Cardiac septum (tissue), 1 donor: ENCODE results near the gene ADGRG1. TPM values are rescaled to one million over a fixed set of nuclear protein-coding genes. Genes with fewer than 3 reads are reported as not detected.
A peak's percentile ranks its signal among the peaks of the same experiment; 100 is the strongest.

Source experiments
- DNase-seq: peaks from one replicate; pipeline ENCODE4 v3.0.0-alpha.2; 2020; ENCODE audit warnings: low spot score
- intact Hi-C: fragments of 100-400 bp; cut with DNase I; formaldehyde crosslinking; loops from one replicate; pipeline ENCODE4 v1.14.0; 2022
- total RNA-seq: library from RNA; stranded (reverse); fragmentation: NEBNext Ultra II Directional; extraction: Animal tissue kit (Norgen Biotek cat#: 25700); gene quantifications from one replicate; pipeline ENCODE4 v1.2.1, GENCODE V29; 2021
- donor health status: DM: no; HTN: no; CAD: no.

The ADGRG1 gene
- total RNA-seq, 1 donor from 2014 or later, result 15.9 TPM

DNA sequence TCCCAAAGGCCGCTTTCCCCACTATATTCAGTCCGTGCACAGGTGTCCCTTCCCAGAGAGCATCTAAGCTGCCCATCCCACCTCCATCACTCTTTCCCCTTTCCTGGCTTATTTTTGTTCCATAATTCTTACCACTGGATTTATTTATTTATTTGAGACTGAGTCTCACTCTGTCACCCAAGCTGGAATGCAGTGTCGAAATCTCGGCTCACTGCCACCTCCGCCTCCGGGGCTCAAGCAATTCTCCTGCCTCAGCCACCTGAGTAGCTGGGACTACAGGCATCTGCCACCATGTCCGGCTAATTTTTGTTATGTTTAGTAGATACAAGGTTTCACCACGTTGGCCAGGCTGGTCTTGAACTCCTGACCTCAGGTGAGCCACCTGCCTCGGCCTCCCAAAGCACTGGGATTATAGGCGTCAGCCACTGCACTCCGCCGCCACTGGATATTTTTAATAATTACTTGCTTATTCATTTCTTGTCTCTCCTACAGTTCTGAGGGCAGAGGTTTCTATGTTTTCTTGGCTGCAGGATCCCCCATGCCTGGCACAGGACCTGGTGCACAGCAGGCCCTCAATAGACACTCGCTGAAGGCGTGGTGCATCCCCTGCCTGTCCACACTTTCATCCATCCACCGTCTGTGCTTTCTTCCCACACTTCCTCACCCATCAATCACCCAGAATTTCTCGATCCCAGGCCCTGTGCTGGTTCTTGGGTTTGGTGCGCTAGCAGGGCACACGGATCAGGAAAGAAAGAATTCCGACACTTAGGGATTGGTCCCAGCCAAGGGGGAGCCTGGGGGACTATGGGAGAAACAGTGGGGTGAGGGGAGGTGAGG is 9.9 kb upstream of the ADGRG1 start:
- DNase-seq, result peak; percentile 66
- intact Hi-C loops, result no loop called here

DNA sequence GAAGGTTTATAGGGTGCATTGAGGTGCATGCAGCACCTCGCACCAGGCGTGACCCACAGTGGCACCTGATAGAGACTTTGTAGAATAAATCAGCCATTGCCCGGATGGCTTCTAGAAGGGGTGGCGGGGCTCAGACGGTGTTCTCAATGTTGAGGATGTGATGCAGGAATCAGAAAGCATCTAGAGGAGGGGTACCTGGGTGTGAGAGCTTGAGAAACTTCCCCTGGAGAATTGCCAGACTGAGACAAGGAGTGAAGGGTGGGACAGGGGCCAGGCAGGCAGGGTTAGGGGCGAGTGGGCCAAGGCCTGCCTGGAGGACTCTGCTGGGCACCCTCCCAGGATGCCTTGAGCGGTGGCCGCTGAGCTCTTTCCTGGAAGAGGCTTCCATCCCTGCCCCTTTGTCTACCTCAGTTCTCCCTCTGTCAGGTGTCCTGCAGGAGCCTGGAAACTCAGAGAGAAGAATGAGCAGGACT is 9.3 kb upstream of the ADGRG1 start:
- peak; percentile 43 for DNase-seq
- intact Hi-C loops, result no loop called here

DNA sequence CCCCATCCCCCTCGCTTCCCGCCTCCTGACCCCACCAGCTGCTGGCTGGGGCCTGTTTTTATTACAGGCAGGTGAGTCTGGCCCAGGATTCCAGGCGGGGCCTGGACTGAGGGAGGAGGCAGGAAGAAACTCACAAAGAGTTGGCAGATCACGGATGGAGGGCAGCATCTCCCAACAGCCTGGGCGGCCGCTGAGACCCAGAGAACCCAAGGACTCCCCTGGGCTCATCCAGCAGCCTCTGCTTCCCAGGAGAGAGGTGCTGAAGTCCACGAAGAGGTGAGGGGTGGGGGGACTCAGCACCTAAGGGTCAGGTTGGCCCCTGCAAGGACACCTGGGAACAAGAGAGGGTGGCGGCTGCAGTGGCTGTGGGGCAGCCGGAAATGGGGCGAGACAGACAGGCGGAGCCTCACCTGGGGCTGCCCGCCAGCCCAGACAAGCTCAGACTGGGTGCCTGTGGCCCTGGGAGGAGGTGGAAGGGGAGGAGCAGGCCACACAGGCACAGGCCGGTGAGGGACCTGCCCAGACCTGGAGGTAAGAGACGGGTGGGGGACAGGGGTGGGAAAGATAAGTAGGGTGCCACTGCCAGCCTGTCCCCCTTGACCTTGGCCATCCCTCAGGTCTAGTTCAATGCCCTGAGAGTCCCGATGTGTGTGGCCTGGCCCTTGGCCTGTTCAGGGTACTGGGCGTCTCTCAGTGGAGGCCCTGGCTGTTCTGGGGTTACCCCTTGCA is 8.7 kb upstream of the ADGRG1 start:
- intact Hi-C loops, result no loop called here
- peak; percentile 53 for DNase-seq

DNA sequence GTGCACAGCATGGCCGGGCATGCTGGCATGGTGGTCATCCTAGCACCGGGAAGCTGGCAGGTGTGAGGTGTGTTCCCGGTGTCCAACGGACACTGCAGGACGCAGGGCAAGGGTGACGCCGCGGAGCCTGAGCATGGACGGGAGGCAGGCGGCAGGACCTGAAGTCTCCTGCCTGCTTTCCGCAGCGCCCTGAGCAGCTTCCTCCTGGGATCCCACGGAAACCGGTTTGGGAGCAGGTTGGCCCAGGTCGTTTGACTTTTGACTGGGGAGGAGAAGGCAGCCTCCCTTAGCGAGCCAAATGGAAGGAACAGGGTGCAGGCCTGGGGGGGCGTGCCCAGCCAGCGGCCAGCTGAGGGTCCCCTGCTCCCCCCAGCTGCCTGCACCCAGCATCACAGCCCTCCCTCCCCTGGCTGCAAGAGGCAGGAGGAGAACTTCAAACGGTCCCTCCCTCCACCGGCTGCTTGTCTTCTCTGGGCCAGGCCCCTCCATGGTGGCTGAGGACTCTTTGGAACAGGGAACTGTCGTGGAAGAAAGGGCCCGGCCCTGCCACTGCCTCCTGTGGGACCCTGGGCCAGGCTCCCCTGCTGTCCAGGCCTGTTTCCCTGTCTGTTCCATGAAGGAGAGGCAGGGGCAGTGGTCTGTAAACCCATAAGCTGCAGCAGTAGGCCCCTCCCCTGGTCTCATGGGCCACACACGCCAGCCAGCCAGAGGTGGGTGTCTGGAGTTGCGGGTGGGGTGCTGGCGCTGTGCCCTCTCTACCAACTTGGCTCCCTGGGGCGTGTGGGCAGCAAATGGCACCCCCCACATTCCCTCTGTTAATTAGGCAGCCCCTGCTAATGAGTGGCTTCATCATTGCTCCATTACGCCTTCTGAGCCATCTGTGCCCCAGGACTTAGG is 7.8 kb upstream of the ADGRG1 start:
- DNase-seq, result peak; percentile 63
- intact Hi-C loops, result no loop called here

DNA sequence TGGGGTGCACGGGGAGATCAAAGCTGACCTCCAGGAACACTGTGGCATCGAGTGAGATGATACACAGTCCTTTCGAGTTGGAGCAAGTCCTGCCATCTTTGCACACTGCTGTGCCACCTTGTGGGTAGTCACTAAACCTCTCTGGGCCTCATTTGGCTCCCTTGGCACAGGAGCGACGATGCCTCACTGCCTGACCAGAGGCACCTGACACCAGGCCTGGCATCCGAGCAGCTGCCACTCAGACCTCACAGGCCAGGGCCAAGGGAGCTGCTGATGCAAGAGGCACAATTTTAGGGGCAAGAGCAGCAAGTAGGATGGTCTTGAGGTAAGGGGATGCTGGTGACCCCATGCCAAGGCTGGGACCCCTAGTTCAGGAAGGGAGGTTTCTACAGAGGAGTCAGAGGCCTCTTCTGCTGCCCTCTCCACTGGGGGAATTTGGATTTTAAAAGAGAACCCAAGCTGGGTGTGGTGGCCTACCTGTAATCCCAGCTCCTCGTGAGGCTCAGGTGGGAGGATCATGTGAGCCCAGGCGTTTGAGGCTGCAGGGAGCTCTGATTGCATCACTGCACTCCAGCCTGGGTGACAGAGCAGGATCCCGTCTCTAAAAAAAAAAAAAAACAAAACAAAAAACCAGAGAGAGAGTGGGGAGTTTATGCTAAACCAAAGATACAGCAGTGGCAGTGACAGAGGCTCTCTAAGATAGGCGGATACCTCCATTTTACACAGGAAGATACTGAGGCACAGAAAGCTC is 6.7 kb upstream of the ADGRG1 start:
- peak; percentile 50 for DNase-seq
- intact Hi-C loops, result no loop called here

DNA sequence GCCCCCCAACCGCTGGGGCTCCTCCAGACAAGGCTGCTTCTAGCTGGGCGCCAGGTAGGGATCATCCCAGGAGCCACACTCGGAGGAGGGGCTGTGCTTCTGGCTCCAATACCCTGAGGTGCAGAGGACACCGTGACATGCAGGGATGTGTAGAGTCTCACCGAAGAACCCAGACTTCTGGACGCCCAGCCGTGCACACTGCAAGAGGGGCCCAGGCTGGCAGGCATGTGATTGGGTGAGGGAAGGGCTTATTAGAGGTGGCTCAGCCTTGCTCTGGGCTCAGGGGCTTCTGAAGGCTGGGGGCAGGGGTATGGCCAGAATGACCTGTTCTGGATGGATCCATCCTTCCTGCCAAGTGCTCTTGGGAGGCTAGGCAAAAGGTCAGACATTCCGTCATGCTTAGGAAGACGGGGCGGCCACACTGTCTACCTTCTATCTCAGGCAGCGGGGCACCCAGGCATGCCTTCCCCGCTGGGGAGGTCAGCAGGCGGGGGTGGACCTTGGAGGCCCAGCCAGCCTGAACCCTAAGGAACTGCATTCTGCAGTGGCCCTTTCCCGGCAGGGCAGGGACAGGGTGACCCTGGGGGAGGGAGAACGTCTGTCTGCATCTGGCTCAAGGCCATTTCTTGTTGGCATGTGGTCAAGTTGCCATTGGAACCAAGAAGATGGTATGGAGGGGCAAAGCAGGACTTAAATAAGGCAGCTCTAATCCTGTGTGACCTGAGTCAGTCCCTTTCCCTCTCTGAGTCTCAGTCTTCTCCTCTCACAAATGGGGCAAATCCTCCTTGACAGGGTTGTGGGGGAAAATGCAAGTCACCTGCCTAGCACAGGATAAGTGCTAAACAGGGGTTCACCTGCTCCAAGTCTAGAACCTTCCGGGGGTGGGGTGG is 5.8 kb upstream of the ADGRG1 start:
- intact Hi-C loops, result no loop called here
- no peak for DNase-seq

DNA sequence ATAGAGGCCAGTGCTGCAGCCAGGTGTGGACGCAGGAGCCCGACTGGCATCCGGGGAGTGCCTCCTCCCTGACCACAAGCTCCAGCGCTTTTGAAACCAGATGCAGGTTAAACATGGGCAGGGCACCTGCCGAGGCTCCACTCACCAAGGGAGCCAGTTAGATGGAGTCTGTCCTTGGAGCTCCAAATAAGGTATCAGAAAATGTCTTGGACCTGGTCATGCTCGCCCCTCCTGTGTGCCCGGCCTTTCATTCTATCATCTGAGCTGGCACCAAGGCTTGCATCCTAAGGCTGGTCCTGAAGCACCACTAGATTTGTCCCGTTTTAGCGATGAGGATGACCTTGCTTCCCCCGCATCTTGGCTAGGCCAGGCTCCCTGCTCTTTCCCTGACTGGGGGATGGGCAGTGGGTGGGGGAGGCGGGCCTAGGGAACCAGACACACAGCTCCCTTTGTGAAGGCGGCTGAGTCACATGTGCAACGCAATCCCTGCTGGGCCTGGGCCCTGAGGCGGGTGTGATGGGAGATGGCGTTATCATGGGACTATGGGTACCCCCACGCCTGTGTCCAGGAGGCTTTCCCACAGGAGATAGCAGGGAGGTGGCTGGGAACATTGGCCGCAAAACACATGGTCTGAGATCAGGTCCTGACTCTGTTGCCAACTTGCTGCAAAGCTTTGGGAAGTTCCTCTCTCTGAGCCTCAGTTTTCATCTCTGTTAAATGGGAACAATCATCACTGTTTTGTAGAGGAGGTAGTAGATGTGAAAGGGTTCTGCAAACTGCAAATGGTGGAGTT is 5.0 kb upstream of the ADGRG1 start:
- intact Hi-C loops, result no loop called here
- no peak for DNase-seq

DNA sequence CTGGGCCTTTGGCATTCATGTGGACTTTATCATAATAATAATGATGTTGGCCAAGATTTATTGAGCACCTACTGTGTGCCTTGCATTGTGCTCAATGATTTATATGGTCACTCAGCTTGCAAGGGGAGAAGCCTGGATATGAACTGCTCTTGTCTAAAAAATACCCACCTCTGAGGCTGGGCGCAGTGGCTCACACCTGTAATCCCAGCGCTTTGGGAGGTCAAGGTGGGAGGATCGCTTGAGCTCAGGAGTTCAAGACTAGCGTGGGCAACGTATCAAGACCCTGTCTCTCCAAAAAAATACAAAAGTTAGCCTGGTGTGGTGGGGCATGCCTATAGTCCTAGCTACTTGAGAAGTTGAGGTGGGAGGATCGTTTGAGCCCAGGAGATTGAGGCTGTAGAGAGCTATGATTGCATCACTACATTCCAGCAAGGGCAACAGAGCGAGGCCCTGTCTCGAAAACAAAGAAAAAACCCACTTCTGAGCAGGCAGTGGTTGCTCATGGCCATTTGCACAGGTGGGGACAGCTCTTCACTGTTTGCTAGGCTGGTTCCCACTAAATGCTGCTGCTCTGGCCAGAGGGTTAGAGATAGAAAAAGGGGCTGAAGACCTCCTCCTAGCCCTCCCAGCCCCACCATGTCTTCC is 4.3 kb upstream of the ADGRG1 start:
- DNase-seq, result no peak
- intact Hi-C loops, result no loop called here

DNA sequence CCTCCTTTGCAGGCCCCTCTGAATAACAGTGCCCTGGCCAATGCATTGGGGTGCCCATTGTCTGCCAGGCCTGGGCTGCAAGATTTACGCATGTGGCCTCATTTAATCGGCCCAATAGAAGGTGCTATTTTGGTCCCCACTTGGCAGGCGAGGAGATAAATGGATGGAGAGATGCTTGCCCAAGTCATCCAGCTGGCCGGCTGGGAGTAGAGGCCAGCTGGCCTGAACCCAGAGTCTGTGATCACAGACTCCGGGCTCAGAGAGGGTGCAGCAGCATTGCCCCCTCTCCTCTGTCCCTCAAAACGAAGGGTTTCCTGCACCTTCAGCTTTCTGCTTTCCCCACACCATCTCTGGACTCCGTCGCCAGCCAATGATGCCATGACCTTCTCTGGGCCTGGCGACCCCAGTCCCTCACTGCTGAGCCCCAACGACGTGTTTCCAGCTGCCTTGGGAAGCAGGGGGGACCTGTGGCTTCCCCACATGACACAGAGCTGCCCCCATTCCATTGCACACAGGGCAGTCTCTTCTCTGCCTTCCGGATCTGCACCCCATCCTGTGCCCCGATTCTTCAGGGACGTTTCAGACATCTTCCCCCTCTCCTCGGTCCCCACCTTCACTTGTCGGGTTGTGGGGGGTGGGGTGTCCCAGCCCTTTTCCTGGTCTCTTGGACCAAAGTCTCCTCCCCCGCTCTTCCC is 3.5 kb upstream of the ADGRG1 start:
- no peak for DNase-seq
- intact Hi-C loops, result no loop called here

DNA sequence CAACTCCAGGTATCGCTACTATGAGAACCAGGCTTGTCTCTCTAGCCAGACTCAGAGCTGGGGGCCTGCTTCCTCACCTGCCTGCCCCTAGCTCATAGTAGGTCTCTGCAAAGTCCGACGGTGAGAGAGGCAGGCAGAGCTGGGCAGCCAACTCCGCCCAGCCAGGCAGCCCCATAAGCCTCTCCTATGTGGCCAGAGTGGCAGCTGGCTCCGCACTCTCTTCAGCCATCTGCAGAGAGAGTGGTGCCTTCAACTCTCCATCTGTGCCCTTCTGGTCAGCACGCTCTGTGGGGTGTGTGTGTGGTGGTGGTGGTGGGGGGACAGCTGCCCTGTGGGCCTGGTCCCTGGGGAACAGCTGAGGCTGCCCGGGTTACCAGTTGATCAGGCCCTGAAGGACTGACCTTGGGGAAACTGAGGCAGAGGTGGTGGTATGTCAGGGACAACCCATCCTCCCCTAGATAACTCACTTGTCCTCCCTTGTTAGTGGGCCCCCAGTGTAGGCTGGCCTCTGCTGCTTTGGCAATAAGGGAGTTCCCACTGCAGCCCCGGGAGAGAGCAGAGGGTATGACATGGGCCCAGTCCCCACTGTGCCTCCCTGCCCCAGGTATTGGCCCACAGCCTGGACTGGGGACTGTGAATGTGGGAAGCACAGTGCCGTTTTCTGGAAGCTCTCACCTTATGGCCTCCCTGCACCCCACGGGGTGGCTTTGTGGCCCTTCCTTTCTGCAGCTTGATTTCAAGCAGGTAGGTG is 1.8 kb upstream of the ADGRG1 start:
- intact Hi-C loops, result no loop called here
- DNase-seq, result no peak

DNA sequence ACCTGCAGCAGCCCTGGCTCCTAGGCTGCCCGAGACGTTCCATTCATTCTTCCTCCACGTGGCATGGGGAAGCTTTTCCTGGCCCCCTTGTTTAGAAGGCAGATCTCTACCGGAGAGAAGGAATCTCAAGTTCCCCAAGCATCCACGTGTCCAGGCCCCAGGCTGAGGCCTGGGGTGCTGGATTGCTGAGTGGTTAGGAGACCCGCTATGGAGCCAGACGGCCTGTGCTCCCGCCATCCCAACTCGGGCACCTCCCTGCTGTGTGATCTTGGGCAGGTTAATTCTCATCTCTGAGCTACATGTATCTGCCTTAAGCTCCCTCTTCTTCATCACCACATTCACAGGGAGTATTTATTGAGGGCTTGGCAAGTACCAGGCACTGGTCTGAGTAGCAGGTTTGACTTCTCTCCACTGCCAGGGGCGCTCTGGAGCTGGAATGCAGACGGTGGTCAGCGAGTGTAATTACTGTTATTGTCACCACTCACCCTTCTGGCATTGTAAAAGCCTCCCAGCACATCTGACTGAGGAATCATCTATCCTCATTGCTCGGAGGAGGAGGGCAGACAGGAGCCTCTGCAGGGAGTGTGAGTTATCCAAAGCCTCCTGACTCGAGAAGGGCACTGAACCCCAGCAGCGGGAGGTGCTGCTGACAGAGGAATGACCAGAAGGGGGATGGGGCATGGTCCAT is 1.1 kb upstream of the ADGRG1 start:
- no peak for DNase-seq
- intact Hi-C loops, result no loop called here

DNA sequence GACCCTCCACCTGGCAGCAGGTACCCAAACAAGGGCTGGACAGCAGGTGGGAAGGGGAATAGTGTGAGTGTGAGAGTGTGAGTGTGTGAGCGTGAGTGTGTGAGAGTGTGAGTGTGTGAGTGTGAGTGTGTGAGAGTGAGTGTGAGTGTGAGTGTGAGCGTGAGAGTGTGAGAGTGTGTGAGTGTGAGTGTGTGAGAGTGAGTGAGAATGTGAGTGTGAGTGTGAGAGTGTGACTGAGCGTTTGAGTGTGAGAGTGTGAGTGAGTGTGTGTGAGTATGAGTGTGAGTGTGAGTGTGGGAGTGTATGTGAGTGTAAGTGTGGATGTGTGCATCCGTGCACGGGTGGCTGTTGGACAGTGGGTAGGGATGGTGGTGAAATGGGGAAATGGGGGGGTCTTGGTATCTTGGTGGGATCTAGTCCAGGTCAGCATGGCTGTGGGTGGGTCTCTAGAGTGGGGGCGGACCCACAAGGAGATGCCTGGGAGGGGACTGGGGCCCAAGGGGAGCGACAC is 408 bp downstream of the ADGRG1 start:
- intact Hi-C loops, result no loop called here

DNA sequence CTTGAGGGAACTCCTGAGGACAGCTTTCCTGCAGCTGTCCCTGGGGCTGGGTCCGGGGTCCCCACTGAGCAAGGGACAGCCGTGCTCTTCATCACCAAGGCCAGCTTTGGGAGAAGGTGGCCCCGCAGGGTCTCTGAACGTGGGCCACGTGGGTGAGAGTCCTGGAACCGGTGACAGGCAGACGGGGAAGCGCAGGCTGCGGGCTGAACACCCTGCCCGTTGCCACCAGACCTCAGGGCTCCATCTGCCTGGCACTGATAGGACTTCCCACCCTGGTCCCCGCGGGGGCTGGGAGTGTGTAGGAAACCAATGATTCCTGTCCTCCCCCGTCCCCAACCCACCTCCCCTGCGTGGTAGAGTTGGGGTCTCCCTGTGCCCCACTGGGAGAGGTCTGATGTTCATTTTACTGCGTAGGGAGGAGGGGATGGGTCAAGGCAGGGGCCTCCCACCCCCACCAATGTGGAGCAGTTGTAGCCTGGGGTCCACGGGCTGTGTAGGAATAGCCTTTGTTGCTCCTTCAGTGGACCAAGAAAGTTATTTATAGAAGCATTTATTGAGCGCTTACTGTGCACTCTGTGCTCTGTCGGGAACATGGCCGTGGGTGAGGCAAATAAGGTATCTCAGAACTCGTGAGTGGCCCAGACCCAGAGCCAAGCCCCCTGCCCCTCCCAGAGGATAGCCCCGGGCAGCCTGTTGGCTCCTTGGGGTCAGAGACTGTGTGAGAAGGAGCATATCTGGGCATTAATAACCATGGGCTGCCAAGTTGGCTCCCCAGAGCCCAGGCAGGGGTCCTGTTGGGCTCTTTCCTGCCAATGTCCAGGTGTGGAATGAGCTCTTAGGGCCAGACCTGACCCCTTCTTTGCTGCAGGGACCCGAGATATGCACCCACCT is 1.3 kb downstream of the ADGRG1 start:
- intact Hi-C loops, result no loop called here
- no peak for DNase-seq

More for the DNA sequence above, 408 bp downstream of the ADGRG1 start:
- no peak for DNase-seq

DNA sequence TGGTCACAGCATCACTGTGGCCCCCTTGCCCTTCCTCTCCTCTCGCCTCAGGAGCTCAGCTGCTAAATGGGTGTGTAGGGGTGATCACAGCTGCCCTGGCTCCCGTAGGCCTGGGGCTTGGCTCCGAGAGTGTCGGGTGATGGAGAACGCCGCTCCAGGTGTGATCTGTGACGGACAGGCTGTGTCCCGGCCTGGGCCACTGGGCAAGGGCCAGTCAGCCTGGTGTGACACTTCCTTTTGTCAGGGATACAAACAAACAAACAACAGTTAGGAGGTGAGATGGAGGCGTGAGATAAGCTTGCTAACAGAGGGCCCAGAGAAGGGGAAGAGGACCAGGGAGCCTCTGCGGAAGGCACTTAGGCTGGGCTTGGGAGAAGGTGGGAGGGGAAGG is 2.0 kb downstream of the ADGRG1 start:
- DNase-seq, result no peak
- intact Hi-C loops, result no loop called here
